K562 (cell line): ENCODE measurements around the gene PPFIA3. TPM values are rescaled to one million over a fixed set of nuclear protein-coding genes. Genes with fewer than 3 reads are reported as not detected.

Experiments
- ZNF407 ChIP-seq: fragments of 450-650 bp; IDR thresholded peaks from 2 replicates; pipeline ENCODE4 v1.6.1; 2016; ENCODE audit warnings: low read depth
- polyA plus RNA-seq, 8 experiments: library from polyadenylated mRNA; depleted of rRNA in 4 of 8; stranded (reverse) in 5 of 8; unstranded in 3 of 8; fragments of >200 nt; fragmentation: Nextera tagmentation in 2 of 8; fragmentation: Illumina TruSeq in 1 of 8; extraction: Ambion mirVana in 2 of 8; extraction: Trizol in 1 of 8; gene quantifications; 2 replicates each; pipeline versions ENCODE4 v1.2.1 to v1.2.3, GENCODE V29; 2011 to 2014; ENCODE audit warnings: inconsistent platforms in 1 of 8, missing spikeins in 1 of 8
- total RNA-seq, 7 experiments: library from RNA; depleted of rRNA in 6 of 7; stranded (reverse); fragments of >200 nt in 6 of 7; fragmentation: Illumina TruSeq in 2 of 7; extraction: Trizol in 2 of 7; gene quantifications; 2 replicates each; pipeline versions ENCODE4 v1.2.1 to v1.2.3, GENCODE V29; 2011 to 2021; ENCODE audit warnings: low replicate concordance in 1 of 7

The PPFIA3 gene
- total and polyA plus RNA-seq, 9 of the 15 experiments (the other 6 are each of a cell fraction or from before 2014, with no cell fraction given), result 0.10 to 53.0 (median 17.6) TPM

DNA sequence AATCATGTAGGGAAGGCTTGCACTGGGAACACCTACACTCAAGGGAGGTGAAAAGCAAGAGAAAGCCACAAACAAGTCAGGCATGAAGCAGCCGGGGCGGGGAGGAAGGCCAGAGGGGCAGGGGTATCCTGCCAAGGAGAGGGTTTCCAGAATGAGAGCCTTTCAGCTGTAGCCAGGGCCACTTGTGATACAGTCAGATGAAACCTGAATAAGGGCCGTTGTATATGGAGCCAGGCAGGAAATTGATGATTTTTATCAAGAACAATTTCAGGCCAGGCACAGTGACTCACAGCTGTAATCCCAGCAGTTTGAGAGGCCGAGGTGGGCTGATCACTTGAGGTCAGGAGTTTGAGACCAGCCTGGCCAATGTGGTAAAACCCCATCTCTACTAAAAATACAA is 42.6 kb downstream of the PPFIA3 start (continued):
- no peak for TF ChIP-seq ZNF407
